ENCODE data around the gene PDSS2. TPM values are rescaled to one million over a fixed set of nuclear protein-coding genes. Genes with fewer than 3 reads are reported as not detected.
"Not testable (repeated sequence)": the region's sequence is repeated elsewhere in the genome, so short reads cannot be mapped to it uniquely, and the experiment has no call there.

The PDSS2 gene, protein sequence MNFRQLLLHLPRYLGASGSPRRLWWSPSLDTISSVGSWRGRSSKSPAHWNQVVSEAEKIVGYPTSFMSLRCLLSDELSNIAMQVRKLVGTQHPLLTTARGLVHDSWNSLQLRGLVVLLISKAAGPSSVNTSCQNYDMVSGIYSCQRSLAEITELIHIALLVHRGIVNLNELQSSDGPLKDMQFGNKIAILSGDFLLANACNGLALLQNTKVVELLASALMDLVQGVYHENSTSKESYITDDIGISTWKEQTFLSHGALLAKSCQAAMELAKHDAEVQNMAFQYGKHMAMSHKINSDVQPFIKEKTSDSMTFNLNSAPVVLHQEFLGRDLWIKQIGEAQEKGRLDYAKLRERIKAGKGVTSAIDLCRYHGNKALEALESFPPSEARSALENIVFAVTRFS
- total RNA-seq = 6.6 and 9.1 TPM in 2 replicates

DNA sequence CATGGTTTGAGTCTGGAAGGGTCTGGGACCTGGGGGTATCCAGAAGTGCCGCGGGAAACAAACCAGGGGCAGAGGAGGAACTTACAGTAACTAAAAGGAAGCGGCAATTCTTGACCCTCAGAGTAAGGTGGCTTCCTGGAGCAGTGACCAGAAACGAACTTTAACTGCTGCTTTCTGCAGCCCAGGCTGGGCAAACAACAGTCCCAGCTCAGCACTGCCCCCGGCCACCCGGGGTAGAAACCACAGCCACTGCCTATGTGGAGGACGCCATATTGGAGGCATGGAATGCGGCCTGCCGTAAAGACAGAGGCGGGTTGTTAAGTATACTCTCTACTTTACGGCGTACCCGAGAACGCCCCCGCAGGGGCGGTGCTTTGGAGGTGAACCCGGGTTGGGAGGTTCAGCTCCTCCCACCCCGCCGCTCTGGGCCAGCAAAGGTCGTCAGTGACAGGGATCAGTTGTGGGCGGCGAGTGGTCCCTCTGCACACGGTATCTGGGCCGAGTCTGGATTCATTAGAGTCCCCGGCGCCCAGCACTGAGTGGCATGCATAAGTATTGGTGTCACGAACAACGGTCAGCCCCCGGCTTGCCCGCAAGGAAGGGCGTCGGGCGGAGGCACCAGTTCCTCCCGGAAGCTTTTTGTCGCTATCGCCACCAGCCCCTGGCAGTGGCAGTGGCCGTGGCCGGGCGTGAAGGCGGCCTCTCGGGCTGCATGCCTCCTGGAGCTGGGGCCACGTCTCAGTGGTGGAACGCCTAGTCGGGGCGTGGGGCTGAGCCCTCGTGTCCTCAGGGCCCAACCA lies at the start of gene PDSS2:
Gene PDSS2, minus strand, starts transcription at position 282 of the 800 bp plus-strand sequence. Its CDS starts 279 bp downstream, at position 3.
- peak; percentile 96 for DNase-seq

DNA sequence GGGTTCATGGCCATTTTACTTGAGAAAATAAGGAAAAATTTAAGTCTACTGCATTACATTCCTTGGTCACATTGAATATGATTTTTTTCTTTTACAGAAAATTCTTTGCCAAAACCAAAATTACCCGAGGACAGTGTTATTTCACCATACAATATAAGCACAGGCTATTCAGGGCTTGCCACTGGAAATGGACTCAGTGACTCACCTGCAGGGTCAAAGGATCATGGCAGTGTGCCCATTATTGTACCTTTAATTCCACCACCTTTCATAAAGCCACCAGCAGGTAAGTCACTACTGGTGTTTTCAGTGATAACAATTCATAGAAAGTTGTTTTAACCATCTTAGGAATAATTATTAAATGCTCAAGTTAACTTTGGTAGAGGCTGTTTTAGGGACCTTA lies 46.8 kb upstream of the PDSS2 start:
- DNase-seq = no peak

DNA sequence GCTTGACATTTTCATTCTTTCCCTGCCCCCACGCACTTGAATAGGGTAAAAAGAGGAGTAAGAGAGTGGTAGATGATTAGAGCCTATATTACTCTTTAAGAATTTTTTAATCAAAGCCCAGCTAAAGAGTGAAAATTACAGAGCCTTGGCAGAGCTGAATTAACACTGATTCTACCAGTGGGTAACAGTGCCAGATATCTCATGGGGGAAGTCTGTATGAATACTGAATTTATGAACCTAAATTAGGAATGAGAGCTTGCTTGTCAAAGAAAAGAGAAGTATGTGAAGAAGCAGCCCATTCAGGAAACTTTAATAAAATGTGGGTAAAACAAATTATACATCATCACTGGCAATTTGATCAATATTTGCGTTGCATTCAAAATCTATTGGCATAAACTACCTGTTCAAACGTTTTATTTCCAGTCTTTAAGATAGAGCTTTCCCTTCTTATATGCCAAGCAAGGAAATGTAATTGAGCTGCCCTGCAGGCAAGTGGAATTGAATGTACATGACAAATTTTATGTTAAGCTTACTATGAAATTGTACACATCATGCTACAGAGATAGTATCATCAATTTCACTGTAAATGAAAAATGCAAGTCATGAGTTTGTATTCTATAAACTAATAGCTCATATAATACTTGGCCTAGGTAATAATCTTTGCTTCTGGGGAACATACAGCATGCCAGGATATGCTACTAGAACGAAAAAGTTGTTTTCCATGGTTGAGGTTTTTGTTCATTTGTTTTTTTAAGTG lies 45.1 kb upstream of the PDSS2 start:
- no peak for DNase-seq

DNA sequence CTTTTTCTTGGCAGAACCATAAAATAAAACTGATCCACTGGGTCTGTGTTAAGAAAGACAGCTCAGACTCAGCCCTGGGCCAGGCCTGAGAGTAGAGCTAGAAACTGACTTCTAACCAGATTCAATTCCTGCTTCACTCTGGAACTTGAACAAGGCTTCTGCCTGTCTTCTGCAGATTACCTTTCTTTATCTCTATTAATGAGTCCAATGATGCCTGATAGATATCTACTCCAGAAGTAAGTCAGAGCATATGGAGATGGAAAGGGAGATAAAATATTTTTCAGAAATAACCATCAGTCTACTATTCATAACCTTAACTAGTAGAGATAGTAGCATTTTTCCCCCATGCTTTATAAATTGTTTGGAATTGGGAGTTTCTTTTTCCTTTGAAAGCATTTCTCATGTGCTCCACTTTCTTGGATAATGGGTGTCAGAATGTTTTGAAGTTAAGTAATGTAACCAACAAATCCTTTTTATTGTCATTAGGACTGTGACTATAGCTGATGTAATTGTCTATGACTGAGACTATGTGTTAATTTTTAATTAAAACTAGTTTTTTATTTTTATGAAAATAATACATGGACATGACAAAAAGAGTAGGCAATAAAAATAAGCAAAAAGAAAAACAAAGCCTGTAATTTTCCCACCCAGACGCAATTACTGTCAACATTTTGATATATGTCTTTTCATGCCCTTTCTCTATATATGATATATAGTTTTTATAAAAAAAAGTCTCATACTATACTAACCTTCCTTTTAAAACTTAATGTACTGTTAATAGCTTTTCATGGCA lies 37.7 kb upstream of the PDSS2 start:
- DNase-seq = no peak

DNA sequence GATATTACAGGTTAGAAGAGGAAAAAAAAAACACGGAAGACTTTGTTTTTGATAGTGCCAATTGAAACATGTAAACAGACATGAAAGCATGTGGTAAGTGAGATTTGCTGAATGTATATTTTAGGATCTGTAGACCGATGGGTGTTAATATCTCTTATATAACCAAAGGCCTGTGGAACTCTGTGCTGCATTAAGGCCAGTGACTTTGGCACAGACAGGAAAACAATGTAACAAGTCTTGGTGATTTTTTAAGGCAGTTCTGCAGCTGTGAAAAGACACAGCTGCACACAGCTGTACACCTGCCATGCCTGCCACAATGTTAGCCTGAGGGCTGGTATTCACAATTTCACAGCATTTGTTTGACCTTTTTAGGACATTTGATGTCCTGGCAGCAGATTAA lies 36.6 kb upstream of the PDSS2 start:
- no peak for DNase-seq

DNA sequence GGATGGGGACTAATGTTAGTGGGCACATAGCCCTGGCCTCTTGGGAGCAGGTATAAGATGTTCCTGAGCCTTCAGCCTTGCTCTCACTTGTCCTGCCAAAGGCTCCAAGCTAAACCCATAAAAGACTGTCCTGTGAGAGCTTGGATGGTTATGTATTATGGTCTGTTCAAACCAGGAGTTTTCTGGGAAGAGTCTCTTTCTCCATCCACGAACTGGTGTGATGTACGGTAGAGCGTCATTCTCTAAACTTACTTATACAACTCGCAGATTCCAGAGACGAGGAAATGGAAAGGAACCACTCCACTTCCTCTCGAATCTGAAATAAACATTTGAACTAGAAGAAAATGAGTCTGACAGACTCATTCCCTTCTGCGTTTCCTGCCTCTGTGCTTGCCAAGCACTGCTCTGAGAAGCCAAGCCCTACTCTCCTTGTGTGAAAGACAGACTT lies 35.9 kb upstream of the PDSS2 start:
- peak; percentile 54 for DNase-seq

DNA sequence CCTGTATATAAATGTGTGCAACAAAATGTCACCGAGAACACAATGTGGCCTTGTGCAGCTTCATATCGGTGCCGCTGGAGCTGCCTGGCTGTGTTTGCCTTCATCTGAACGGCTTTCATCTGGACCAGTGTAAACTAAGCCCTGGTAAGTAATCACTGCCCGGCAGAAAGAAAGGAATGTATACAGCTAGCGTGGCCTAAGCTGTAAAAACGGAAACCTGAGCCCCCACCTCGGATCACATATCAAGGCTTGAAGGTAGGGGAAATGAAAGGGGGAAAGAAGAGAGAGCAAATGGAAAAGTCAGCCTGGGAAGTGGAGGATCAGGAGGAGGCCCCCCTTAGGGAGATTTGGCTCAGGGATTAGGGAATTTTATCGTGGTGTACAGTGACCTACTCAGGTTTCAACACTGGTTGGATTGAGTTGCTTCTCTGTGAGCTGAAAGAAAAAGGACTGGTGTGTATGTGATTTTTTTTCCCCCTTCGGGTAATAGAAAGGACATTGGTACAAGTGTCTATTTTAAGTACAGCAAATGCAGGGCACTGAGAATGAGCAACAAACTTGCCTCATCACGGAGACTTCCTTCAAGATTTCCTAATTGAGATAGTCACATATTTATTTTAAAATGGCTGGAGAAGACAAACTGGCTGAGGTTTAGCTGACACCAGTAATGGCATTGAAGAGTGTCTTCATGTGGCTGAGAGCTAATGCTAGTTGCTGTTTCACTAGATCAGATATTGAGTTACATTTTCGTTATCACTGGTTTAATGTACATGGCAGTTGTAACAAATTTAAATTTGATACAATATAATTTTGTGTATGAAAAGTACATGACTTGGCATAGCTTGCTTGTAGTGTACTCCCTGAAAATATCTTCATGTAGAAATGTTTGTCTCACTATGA lies 34.0 kb upstream of the PDSS2 start:
- DNase-seq = peak; percentile 15

DNA sequence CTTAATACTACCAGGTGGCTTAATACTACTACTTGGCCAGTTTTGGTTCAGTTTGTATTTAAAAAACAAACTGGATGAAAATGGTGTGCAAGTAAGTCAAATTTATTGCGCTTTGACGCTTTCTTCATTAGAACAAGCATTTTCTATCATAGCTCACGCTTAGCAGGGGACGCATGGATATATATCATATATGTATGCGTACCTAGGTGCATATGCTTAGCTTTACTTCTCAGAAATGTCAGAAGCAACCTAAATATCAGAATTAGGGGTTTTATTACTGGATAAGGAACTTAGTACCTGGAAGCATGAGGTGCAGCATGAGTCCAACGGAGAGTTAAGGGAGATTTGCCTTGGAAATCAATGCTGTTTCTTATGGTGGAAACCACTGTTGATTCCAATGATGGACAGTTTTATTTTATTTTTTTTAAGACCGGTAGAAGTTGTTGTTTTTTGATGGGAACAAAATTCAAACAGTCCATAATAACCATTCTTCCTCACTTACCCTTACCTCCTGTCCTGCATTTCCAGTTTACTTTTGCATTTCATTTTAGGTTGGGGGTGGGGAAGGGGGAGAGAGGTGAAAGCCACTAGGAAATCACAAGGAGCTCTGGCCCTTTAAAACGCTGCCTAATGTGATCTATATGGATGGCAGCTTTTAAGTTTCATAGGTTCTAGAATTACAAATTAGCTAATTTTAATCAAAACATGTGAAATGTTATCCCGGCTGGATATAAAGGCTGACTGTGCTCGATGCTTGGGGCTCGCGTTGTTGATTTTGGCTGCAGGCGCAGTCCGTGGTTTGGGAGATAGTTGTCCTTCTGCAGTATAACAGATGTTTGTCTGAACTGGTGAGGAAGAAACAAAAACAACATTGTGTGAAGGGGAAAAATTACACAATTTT lies 32.6 kb upstream of the PDSS2 start:
- no peak for DNase-seq

DNA sequence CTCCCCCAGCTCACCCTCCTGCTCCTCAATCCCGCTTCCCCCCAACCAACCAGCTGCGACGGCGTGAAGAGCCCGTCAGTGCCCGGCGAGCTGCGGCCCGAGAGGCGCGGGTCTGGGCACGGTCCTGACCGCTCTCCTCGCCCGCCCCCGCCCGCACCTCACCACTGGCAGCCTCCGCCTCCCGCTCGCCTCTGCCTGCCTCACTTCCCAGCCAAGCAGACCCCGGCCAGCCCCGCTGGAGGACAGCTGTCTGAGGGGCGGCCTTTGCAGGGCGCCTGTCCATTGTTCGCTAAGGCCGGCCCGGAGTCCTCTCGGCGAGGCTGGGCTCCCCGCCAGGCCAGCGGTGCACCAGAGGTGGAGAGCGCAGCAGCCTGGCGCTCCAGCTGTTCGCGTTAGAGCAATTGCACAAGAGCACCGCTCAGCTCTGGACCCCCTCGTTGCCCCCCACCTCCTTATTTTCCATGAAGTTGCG lies 31.8 kb upstream of the PDSS2 start:
- DNase-seq = peak; percentile 48

DNA sequence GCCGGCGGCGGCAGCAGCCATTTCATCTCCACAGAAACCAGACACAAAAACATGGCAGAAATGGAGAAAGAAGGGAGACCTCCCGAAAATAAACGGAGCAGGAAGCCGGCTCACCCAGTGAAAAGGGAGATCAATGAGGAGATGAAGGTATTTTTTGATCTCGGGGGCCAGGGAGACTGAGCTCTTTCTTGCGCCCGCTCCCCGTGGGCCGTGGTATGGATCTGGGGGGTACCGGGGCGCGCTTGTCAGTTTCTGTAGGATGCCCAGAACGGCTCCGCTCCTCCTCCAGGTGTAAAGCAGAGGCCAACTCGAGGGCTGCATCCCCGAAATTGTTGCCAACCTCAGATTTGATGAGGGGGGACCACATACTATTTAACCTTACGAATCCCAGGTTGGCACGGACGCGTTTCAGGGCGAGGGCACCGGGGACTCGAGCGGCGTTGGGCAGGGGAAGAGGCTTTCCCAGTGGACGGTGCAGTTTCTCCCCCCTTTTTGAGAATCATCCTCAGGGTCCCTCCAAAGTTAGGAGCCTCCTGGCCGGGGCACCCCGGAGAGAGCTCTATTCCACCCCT lies 31.3 kb upstream of the PDSS2 start:
- DNase-seq = no peak

DNA sequence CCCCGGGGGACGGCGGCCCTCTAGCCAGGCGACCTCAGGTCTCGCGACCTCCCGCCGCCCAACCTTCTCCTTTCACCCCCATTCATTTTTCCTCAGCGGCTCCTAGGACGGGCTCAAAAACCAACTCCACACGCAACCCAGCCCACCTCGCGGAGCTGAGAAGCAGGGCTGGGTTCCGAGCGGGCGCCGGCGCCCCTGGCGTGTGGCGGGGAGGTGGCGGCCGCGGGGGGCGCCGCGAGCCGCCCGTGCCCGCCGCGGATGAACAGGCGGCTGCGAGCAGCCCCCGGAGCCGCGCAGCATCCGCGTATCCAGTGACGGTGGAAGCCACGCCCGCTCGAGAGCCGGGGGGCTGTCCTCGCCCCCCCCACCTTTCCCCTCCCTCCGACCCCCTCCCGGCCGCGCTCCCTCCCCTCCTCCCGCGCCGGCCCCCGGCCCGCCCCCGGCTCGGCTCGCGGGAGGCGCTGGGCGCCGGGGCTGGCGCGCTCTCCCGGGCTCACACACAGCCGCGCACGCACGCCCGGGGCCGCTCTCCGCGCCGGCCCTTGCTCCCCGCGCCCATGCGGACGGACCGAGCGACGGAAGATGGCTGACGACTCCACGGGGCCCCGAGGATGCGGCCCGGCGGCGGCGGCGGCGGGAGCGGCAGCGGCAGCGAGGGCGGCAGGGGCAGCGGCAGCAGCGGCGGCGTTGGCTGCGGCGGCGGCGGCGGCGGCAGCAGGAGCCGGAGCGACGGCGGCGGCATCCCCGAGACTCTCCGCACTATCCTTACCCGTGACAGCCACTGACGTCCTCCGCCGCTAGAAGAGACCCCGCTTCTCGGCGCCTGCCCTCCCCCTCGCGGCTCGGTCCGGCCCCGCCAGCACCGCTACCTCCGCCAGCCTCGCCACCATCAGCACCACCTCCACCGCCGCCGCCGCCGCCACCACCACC lies 30.5 kb upstream of the PDSS2 start, which contains the start of gene SOBP:
Gene SOBP, plus strand, starts transcription at position 482 of the 930 bp plus-strand sequence. CDS start 500 bp downstream, outside the sequence.
- peak; percentile 46 for DNase-seq

DNA sequence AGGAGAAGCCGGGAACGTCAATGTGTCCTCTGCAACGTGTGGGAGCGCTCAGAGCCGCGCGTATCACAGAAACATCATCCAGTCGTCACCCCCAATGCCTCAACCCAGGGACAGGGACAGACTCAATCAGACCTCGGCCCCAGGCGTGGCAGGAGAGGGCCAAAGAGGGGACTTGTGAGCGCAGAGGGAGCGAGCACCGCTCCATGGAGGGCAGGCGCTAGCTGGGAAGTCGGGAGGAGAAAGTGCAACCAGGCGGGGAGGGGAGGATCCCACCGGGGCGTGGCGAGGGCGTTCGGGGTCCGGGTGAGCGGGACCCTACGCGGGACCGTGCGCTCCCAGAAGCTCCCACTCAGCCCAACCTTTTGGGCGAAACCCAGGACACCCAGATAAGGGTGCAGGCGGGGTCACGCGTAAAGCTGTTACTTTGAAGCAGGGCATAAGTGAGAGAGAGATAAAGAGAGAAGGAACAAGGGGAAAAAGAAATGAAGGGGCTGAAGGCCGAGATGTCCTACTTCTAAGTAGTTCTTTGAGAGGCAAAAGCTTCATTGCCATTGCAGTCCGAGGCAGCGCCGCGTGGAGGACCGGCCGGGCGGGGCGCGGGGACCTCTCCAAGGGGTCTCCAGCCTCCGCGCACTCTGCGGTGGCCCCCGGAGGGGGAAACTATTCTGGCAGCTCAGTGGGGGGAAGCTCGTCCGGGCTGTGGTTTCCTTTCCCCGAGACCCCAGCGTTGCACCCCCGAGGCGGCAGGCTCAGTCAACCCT lies 29.7 kb upstream of the PDSS2 start:
- DNase-seq = peak; percentile 28

DNA sequence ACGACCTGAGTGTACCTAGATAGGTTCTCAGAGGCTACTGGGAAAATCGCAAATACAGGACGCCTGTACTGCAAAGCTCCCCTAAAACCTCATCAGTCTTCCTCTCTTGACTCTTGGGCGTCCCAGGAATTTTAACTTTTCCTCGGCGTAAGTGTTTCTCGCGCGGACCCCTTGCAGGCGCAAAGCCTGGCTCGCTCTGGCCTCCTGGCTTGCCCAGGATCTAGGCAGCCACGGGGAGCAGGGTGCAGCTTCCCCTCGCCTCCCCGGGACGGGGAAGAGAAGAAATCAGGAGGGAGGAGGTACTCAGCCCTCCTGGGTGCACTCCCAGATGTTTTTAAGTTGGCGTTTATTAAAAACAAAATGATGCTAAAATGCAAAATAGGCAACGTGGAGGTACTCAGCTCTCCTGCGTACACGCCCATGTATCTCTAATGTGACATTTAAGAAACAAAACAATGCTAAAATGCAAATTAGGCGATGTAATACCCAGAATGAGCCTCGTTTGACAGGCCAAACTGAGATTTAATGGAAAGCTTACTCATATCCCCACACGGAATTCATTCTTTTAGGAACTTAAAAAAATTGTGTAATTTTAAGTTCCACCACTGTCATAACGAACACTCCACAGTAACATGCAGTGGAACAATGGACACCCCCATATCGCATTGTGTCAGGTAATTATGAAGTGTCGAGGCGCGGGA lies 29.0 kb upstream of the PDSS2 start:
- DNase-seq = no peak

DNA sequence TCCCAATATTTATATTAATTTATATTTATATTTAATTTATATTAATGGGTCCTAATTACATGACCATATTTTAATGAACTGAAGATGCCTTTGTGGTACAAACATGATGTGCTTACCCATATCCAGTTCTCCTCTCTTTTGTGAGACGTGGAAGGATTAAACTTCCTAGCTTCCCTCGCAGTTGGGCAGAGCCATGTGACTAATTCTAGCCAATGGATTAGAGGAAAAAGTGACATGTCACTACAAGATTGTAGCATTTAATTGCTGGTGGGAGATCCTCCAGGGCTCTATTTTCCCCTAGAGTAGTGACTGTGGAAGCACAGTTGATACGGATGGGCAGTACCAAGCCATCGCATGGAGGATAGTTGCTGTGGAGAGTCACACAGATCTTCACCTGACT lies 25.8 kb upstream of the PDSS2 start:
- no peak for DNase-seq

DNA sequence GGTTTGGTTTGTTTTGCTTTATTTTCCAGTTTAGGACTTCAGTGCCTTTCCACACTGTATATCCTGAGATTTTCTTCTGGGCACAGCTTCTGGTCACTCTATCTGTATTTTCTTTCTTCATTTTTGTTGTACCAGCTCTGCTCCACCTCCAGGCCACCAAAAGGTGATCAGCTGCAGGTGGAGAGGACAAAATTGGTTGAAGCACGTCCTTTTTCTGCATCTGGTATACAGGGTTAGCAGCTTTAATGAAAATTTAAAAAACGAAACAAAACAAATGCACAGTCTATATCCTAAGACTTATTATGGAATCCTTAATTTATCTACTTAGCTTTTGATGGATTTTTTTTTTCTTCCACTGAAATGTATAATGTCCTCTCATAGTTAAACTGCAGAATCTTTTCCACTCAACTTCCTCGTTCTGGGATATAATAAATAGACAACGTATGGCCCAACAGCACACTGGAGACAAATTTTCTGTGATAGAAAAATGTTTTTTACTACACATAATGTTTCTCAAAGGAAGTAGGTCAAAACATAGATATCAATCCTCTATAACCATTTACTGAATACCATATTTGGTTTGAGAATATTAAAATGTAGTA lies 19.8 kb upstream of the PDSS2 start:
- DNase-seq = no peak

DNA sequence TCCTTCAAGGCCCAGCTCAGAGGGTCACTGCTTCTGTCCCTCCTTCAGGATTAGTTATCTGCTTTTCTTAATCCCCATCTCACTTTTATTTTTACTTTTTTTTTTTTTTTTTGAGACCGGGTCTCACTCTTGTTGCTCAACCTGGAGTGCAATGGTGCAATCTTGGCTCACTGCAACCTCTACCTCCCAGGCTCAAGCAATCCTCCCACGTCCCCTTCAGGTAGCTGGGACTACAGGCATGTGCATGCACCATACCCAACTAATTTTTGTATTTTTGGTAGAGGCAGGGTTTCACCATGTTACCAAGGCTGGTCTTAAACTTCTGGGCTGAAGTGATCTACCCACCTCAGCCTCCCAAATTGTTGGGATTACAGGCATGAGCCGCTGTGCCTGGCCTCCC lies 16.5 kb upstream of the PDSS2 start:
- not testable (repeated sequence) for DNase-seq

All from dermis blood vessel endothelial cell (primary cell).